ENCODE measurements around the gene PIP4K2A. TPM values are rescaled to one million over a fixed set of nuclear protein-coding genes. Genes with fewer than 3 reads are reported as not detected.

The PIP4K2A gene
- total RNA-seq, 3 donors from 2014 or later (not counting 1 experiment from before 2014, with no cell fraction given) = 311 to 423 (median 405) TPM

GRCh38 chr10:22617516-22617915, 96.9 kb downstream of the PIP4K2A start:
- no peak for TF ChIP-seq CTCF (IDR thresholded peaks at IDR 0.05)
- Mint-ChIP-seq H3K36me3 (peaks cover 5% of the 10 kb centered on the region), H3K4me1 (peaks cover 91% of the 10 kb centered on the region in 2 donors), H3K27me3 (ENCODE audit: low read depth in 2 of 2) (no peaks in the 10 kb centered on the region), H3K4me3 (peak overlapping the region; percentile 40), H3K9me3 (no peaks in the 10 kb centered on the region), H3K27ac (peak overlapping the region; percentile 99)
- WGBS (ENCODE audit: insufficient coverage) = 80% methylated on average over 2 of the region's 3 CpGs
- no peaks in the 10 kb centered on the region for H3K36me3 ChIP-seq (ENCODE audit: control insufficient read depth, insufficient read depth, low read length)
- no peaks in the 10 kb centered on the region for H3K9me3 ChIP-seq (ENCODE audit: control insufficient read depth, insufficient read depth, low read length)
- peak overlapping the region; percentile 12 for H3K27ac ChIP-seq (ENCODE audit: low read length)
- intact Hi-C loops (cut with micrococcal nuclease) = no loop called here
- H3K27me3 ChIP-seq (ENCODE audit: control insufficient read depth, insufficient read depth, low read length) = no peaks in the 10 kb centered on the region
- ATAC-seq = no peak
- H3K4me1 ChIP-seq (ENCODE audit: control insufficient read depth, insufficient read depth, low read length) = peaks cover 71% of the 10 kb centered on the region
- H3K4me3 ChIP-seq (ENCODE audit: low read length) = no peak overlapping the region
- peak in 1 of 2 donors; percentile 57 for DNase-seq

GRCh38 chr10:22617051-22617450, 97.3 kb downstream of the PIP4K2A start:
- Mint-ChIP-seq H3K4me3 (peak overlapping the region; percentile 6), H3K27me3 (ENCODE audit: low read depth in 2 of 2) (no peaks in the 10 kb centered on the region), H3K4me1 (peaks cover 91 to 92% of the 10 kb centered on the region in 2 donors), H3K36me3 (peaks cover 10% of the 10 kb centered on the region), H3K9me3 (no peaks in the 10 kb centered on the region), H3K27ac (peak overlapping the region; percentile 99)
- no peaks in the 10 kb centered on the region for H3K9me3 ChIP-seq (ENCODE audit: control insufficient read depth, insufficient read depth, low read length)
- ATAC-seq (no peak), DNase-seq (no peak)
- no peak for TF ChIP-seq CTCF (IDR thresholded peaks at IDR 0.05)
- 55% methylated on average over 3 of the region's 3 CpGs for WGBS (ENCODE audit: insufficient coverage)
- no peak overlapping the region for H3K4me3 ChIP-seq (ENCODE audit: low read length)
- no peaks in the 10 kb centered on the region for H3K36me3 ChIP-seq (ENCODE audit: control insufficient read depth, insufficient read depth, low read length)
- peak overlapping the region; percentile 79 for H3K27ac ChIP-seq (ENCODE audit: low read length)
- H3K27me3 ChIP-seq (ENCODE audit: control insufficient read depth, insufficient read depth, low read length) = no peaks in the 10 kb centered on the region
- intact Hi-C loops (cut with micrococcal nuclease) = no loop called here
- peaks cover 71% of the 10 kb centered on the region for H3K4me1 ChIP-seq (ENCODE audit: control insufficient read depth, insufficient read depth, low read length)

- Histone ChIP-seq H3K4me1 (ENCODE audit: control insufficient read depth, insufficient read depth, low read length) (peaks cover 73% of the 10 kb centered on the region), H3K27ac (ENCODE audit: low read length) (peak overlapping the region; percentile 79), H3K9me3 (ENCODE audit: control insufficient read depth, insufficient read depth, low read length) (no peaks in the 10 kb centered on the region), H3K27me3 (ENCODE audit: control insufficient read depth, insufficient read depth, low read length) (no peaks in the 10 kb centered on the region), H3K36me3 (ENCODE audit: control insufficient read depth, insufficient read depth, low read length) (no peaks in the 10 kb centered on the region), H3K4me3 (ENCODE audit: low read length) (no peak overlapping the region)
- peak overlapping the region; percentile 99 for H3K27ac Mint-ChIP-seq
- peak overlapping the region; percentile 92 for H3K4me3 Mint-ChIP-seq
- H3K9me3 Mint-ChIP-seq = no peaks in the 10 kb centered on the region
- H3K36me3 Mint-ChIP-seq = peaks cover 13% of the 10 kb centered on the region
- no peak for TF ChIP-seq CTCF (IDR thresholded peaks at IDR 0.05)
- peaks cover 91 to 94% of the 10 kb centered on the region in 2 donors for H3K4me1 Mint-ChIP-seq
- intact Hi-C loops (cut with micrococcal nuclease) = no loop called here
- H3K27me3 Mint-ChIP-seq (ENCODE audit: low read depth in 2 of 2) = no peaks in the 10 kb centered on the region
- DNase-seq (peak in 1 of 2 donors; percentile 77), ATAC-seq (peak; percentile 20 to 71 (median 48))
- 37% methylated on average over 11 of the region's 11 CpGs for WGBS (ENCODE audit: insufficient coverage)
Measured at GRCh38 chr10:22615819-22616499, 98.4 kb downstream of the PIP4K2A start.

- no peaks in the 10 kb centered on the region for H3K9me3 Mint-ChIP-seq
- intact Hi-C loops (cut with micrococcal nuclease) = no loop called here
- Histone ChIP-seq H3K27me3 (ENCODE audit: control insufficient read depth, insufficient read depth, low read length) (no peaks in the 10 kb centered on the region), H3K4me1 (ENCODE audit: control insufficient read depth, insufficient read depth, low read length) (peaks cover 72% of the 10 kb centered on the region), H3K4me3 (ENCODE audit: low read length) (no peak overlapping the region), H3K9me3 (ENCODE audit: control insufficient read depth, insufficient read depth, low read length) (no peaks in the 10 kb centered on the region), H3K36me3 (ENCODE audit: control insufficient read depth, insufficient read depth, low read length) (peaks cover 4% of the 10 kb centered on the region), H3K27ac (ENCODE audit: low read length) (peak overlapping the region; percentile 79)
- TF ChIP-seq CTCF (IDR thresholded peaks at IDR 0.05) = no peak
- peaks cover 18% of the 10 kb centered on the region for H3K36me3 Mint-ChIP-seq
- ATAC-seq = no peak
- no peak for DNase-seq
- peak overlapping the region; percentile 92 for H3K4me3 Mint-ChIP-seq
- peaks cover 91 to 94% of the 10 kb centered on the region in 2 donors for H3K4me1 Mint-ChIP-seq
- WGBS (ENCODE audit: insufficient coverage) = 50% methylated on average over 1 of the region's 2 CpGs
- H3K27ac Mint-ChIP-seq = peak overlapping the region; percentile 99
- no peaks in the 10 kb centered on the region for H3K27me3 Mint-ChIP-seq (ENCODE audit: low read depth in 2 of 2)
Measured at GRCh38 chr10:22615101-22615500, 99.3 kb downstream of the PIP4K2A start.

Measured in natural killer cell (primary cell).